ENCODE measurements around the gene CFAP90. TPM values are rescaled to one million over a fixed set of nuclear protein-coding genes. Genes with fewer than 3 reads are reported as not detected.

The CFAP90 gene
- total RNA-seq, 1 donor from 2014 or later, result not detected

DNA sequence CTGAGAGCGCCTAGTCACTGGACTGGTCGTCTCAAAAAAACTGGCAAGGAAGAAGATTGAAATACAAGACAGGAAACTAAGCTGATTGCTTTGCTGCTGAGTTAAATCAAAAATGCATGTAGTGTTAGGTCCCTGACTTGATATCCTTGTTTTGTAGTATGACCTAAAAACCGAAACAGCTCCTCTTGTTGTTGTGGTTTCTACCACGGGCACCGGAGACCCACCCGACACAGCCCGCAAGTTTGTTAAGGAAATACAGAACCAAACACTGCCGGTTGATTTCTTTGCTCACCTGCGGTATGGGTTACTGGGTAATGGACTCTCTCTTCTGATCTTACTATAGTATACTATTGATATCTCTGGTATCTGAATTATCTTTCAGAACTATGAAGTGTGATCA, 22.3 kb upstream of the CFAP90 start:
- peaks cover 32% of the 10 kb centered on the region for H3K36me3 ChIP-seq
- no peaks in the 10 kb centered on the region for H3K9me3 ChIP-seq (replicated peaks)
- TF ChIP-seq, protein P1, sequence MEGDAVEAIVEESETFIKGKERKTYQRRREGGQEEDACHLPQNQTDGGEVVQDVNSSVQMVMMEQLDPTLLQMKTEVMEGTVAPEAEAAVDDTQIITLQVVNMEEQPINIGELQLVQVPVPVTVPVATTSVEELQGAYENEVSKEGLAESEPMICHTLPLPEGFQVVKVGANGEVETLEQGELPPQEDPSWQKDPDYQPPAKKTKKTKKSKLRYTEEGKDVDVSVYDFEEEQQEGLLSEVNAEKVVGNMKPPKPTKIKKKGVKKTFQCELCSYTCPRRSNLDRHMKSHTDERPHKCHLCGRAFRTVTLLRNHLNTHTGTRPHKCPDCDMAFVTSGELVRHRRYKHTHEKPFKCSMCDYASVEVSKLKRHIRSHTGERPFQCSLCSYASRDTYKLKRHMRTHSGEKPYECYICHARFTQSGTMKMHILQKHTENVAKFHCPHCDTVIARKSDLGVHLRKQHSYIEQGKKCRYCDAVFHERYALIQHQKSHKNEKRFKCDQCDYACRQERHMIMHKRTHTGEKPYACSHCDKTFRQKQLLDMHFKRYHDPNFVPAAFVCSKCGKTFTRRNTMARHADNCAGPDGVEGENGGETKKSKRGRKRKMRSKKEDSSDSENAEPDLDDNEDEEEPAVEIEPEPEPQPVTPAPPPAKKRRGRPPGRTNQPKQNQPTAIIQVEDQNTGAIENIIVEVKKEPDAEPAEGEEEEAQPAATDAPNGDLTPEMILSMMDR (IDR thresholded peaks at IDR 0.05; ENCODE audit: borderline replicate concordance), result no peak
- H3K4me1 ChIP-seq, result peaks cover 52% of the 10 kb centered on the region
- H3K4me3 ChIP-seq, result no peak overlapping the region
- DNase-seq, result no peak
- H3K27me3 ChIP-seq (ENCODE audit: low read depth), result no peaks in the 10 kb centered on the region
- H3K27ac ChIP-seq (replicated peaks), result no peak overlapping the region
- intact Hi-C loops (cut with micrococcal nuclease), result no loop called here

DNA sequence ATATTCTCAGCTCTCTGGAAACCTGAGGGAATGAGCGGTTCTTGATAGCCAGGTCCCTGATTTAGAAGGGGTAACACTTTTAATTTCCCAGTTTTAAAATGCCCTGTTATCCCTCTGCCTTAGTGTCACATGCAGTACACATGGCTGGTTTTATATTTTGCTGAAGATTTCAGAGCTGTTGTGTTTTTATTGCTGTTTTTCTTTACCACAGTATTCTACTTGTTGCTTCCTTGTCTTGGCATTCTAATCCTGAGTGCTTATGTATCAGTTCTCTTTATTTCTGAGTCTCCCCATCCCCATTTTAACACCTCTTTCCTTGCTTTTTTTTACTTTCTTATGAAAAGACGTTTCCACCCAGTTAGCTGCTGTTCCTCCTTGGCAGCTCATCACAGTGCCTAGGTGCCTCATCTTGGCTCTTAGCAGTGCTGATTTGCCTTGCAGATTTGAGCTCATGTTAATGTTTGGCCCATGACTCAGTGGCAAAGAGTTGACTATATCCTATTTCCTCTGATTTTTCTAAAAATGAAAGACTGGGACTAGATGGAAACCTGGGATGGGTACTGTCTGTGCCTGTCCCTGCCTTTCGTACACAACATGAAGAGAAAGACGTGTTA, 21.7 kb upstream of the CFAP90 start:
- no peak for DNase-seq
- Histone ChIP-seq H3K27ac (replicated peaks) (no peak overlapping the region), H3K27me3 (ENCODE audit: low read depth) (no peaks in the 10 kb centered on the region), H3K9me3 (replicated peaks) (no peaks in the 10 kb centered on the region), H3K4me1 (peaks cover 54% of the 10 kb centered on the region), H3K36me3 (peaks cover 26% of the 10 kb centered on the region), H3K4me3 (no peak overlapping the region)
- intact Hi-C loops (cut with micrococcal nuclease), result no loop called here
- TF ChIP-seq, protein P1 (IDR thresholded peaks at IDR 0.05; ENCODE audit: borderline replicate concordance), result no peak

DNA sequence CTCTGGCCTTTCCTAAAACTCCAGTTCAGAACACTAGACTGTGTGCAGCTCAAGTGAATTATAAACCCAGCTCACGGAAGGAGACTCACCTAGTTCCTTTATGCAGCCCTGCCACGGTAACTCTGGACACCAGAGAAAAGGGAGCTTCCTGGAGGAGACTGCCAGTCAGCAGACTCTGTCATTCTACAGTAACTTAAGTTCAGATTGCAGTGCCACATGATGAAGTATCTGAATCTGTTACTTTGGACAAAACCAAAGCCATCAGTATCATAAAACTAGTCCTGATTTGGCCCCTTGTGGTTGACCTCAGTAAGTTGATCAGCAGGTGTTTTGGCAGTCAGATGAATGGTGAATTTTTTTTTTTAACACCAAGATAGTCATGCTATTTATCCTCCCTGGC, 20.7 kb upstream of the CFAP90 start:
- intact Hi-C loops (cut with micrococcal nuclease), result no loop called here
- Histone ChIP-seq H3K27ac (replicated peaks) (no peak overlapping the region), H3K9me3 (replicated peaks) (no peaks in the 10 kb centered on the region), H3K4me1 (peaks cover 57% of the 10 kb centered on the region), H3K36me3 (peaks cover 17% of the 10 kb centered on the region), H3K4me3 (no peak overlapping the region), H3K27me3 (ENCODE audit: low read depth) (no peaks in the 10 kb centered on the region)
- no peak for DNase-seq
- TF ChIP-seq, protein P1 (IDR thresholded peaks at IDR 0.05; ENCODE audit: borderline replicate concordance), result no peak

- TF ChIP-seq, protein P1 (IDR thresholded peaks at IDR 0.05; ENCODE audit: borderline replicate concordance), result no peak
- H3K27ac ChIP-seq (replicated peaks), result peak overlapping the region; percentile 84
- DNase-seq, result peak; percentile 17
- H3K27me3 ChIP-seq (ENCODE audit: low read depth), result no peaks in the 10 kb centered on the region
- no peaks in the 10 kb centered on the region for H3K9me3 ChIP-seq (replicated peaks)
- peaks cover 13% of the 10 kb centered on the region for H3K36me3 ChIP-seq
- peaks cover 64% of the 10 kb centered on the region for H3K4me1 ChIP-seq
- intact Hi-C loops (cut with micrococcal nuclease), result no loop called here
- peak overlapping the region; percentile 81 for H3K4me3 ChIP-seq
These were observed 18.7 kb upstream of the CFAP90 start for GRCh38 chr5:7869474-7870136.

- intact Hi-C loops (cut with micrococcal nuclease), result no loop called here
- TF ChIP-seq, protein P1 (IDR thresholded peaks at IDR 0.05; ENCODE audit: borderline replicate concordance), result no peak
- peaks cover 15% of the 10 kb centered on the region for H3K36me3 ChIP-seq
- no peaks in the 10 kb centered on the region for H3K9me3 ChIP-seq (replicated peaks)
- peaks cover 64% of the 10 kb centered on the region for H3K4me1 ChIP-seq
- peak within 1 kb of the TSS; percentile 84 for H3K27ac ChIP-seq (replicated peaks)
- H3K4me3 ChIP-seq, result peak within 1 kb of the TSS; percentile 81
- DNase-seq, result peak; percentile 94
- no peaks in the 10 kb centered on the region for H3K27me3 ChIP-seq (ENCODE audit: low read depth)
These were observed 18.0 kb upstream of the CFAP90 start, which contains the start of the genes FASTKD3 and MTRR for GRCh38 chr5:7868773-7869473. TSS of gene FASTKD3 (minus strand) at chr5:7869031. CDS start at chr5:7868083, 948 bp downstream. TSS of gene MTRR (plus strand) at chr5:7869148. CDS start at chr5:7870795, 1,647 bp downstream.

Measured in left ventricle myocardium inferior (tissue), 1 donor.